GM08714 (cell line): ENCODE measurements around the gene MRPL21.

Experiments used
- H3K4me3 ChIP-seq: fragments of 200-500 bp; sonication (Bioruptor generic); 2 replicates; pipeline ENCODE4 v1.5.1; 2014; ENCODE audit warnings: mild to moderate bottlenecking, low read length, inconsistent platforms
- ZNF274 ChIP-seq: IDR thresholded peaks from 2 replicates; pipeline ENCODE4 v1.6.1; 2012; ENCODE audit warnings: mild to moderate bottlenecking, low read depth, low read length

Gene MRPL21

DNA sequence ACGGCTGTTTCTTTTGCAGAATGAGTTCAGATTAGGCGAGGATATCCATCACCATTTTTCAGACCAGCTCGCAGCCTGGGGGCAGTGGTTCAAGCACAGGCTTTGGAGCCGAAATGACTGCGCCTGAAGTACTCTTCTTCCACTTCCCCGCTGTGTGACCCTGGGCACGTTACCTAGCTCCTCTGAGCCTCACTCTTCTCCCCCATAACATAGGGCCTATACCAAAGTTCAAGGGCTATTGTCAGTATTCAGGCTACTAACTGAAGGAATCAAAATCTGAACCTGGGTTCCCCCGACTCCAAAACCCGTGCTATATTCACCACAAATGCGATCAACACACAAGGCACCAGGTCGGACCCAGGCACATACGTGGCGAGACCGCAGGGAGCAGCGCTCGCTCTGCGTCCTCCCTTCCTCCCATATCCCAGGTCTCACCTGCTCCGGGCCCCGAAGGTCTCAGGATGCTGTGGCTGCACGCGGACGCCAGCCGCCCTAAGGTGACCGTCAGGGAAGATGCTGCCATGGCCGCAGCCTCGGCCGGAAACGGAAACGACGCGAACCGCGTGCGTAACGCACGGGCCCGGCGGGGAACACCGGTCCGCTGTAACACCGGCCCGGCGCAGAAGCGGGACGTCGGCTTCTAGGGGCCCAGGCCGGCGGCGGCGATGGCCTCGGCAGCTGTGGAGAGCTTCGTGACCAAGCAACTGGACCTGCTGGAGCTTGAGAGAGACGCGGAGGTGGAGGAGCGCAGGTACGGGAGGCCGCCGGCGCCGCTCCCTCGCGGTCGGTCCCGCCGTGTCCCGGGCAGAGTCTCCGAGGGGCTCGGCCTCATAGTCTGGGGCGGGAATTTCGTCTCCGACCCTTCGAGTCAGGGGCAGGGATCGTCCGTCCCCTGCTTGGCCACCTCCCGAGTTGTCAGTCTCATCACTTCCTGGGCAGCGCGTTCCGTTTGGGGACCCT, at the start of gene MRPL21, which contains the start of gene IGHMBP2:
Gene MRPL21, minus strand, starts transcription at position 545 of the 960 bp plus-strand sequence. Its CDS starts 22 bp downstream, at position 523.
Gene IGHMBP2, plus strand, starts transcription at position 604 of the 960 bp plus-strand sequence. Its CDS starts 62 bp downstream, at position 666.
- peak within 1 kb of the TSS; percentile 87 for H3K4me3 ChIP-seq
- no peak for TF ChIP-seq ZNF274

DNA sequence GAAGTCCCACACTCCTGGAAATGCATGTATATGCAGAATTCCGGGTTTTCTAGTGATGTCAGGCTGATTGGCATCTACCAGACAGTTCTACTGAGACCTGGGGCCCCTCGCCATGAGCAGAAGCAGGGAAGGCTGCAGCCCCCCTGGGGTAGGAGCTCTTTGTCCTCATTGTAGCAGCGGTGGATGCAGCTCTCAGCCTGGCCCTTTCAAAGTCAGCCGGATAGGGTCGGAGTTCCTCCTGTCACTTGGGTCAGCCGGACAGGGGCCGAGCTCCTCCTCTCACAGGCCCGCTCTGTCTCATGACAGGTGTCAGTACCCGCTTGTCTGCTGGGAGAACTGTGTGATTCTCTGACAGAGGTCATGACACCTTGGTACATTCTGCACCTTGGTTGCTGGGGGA, 47.1 kb upstream of the MRPL21 start:
- TF ChIP-seq ZNF274 = no peak

DNA sequence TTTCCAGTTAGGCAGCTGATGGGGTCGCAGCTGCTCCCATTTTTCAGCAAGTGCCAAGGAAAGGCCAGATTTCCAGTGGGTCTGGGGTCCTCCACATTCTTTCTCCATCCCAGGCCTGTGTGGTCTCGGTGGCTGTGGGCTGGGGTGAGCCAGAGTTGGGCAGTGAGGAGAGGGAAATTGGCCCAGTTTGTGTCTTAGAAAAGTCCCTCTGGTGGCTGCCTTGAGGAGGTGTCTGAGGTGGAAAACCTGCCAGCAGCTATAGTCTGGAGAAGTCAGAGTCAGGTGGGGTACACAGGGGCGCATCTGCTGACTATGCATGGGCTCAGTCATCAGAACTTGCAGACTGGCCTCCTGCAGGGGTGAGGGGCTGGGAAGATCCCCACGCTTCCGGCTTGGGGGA, 46.6 kb upstream of the MRPL21 start:
- no peak overlapping the region for H3K4me3 ChIP-seq
- no peak for TF ChIP-seq ZNF274

More for the DNA sequence above, 47.1 kb upstream of the MRPL21 start:
- no peak overlapping the region for H3K4me3 ChIP-seq

- no peak for TF ChIP-seq ZNF274
Observed at GRCh38 chr11:68948935-68949334, 45.3 kb upstream of the MRPL21 start.

GRCh38 chr11:68948496-68948895, 44.9 kb upstream of the MRPL21 start:
- TF ChIP-seq ZNF274 = no peak

More at GRCh38 chr11:68948935-68949334, 45.3 kb upstream of the MRPL21 start:
- H3K4me3 ChIP-seq = no peak overlapping the region

GRCh38 chr11:68947151-68947550, 43.5 kb upstream of the MRPL21 start:
- no peak overlapping the region for H3K4me3 ChIP-seq
- no peak for TF ChIP-seq ZNF274

More at GRCh38 chr11:68948496-68948895, 44.9 kb upstream of the MRPL21 start:
- no peak overlapping the region for H3K4me3 ChIP-seq

DNA sequence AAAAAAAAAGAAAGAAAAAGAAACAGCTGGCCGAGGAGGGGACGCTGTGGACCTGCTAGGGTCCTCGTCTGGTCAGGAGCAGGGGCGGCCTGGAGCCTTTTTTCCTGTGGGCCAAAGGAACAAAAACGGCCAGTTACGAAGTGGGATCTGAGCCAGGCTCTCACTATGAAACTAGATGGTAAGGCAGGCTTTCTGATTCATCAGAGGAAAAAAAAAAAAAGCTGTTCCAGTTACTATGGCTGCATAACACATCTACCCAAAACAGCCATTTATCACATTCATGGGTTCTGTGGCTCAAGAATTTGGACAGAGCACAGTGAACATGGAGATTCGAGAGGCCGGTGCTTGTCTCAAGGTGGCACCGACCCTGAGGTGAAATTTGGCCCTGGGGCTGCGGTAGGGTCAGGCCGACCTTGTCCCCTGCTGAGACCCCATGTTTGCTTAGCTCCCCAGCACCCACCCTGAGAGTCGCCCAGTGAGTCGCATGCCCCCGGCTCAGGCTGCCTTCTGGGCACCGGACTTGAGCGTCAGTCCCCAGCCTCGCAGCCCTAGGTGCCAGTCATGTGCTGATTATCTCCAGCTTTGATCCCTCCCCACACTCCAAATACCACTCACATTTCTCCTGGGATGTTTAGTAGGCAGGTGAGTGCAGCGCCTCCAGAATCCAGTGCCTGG, 42.9 kb upstream of the MRPL21 start:
- no peak for TF ChIP-seq ZNF274
- H3K4me3 ChIP-seq = no peak overlapping the region

- no peak overlapping the region for H3K4me3 ChIP-seq
- no peak for TF ChIP-seq ZNF274
Observed at GRCh38 chr11:68942751-68943271, 39.2 kb upstream of the MRPL21 start.

DNA sequence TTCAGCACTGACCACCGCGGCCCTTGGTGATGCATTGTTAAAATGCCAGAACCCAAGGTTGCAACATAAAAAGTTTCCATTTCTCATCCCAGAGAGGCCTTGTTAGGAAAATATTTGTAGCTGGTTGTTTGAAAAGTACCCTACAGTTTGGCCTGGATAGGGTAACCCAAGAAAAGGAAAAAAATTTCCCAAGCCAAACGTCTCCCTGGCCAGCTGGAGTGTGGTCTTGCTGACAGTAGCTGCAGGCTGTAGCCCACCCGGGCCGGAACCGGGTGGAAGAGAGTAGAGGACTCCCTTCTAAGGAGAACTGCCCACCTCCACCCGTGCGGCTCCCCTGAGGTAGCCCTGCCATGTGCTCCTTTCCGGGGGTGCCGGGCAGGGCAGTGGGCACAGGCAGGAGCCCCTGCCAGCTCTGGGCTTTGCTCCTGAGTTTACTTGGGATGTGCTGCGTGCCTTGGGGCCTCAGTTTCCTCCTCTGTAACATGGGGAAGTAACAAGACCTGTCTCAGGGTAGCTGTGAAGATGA, 38.5 kb upstream of the MRPL21 start:
- no peak overlapping the region for H3K4me3 ChIP-seq
- TF ChIP-seq ZNF274 = no peak

GRCh38 chr11:68941324-68942094, 37.9 kb upstream of the MRPL21 start:
- TF ChIP-seq ZNF274 = no peak
- no peak overlapping the region for H3K4me3 ChIP-seq

- no peak overlapping the region for H3K4me3 ChIP-seq
- no peak for TF ChIP-seq ZNF274
Observed at GRCh38 chr11:68940651-68941323, 37.2 kb upstream of the MRPL21 start.

GRCh38 chr11:68939583-68940555, 36.2 kb upstream of the MRPL21 start:
- H3K4me3 ChIP-seq = no peak overlapping the region
- no peak for TF ChIP-seq ZNF274
